HEK293 (cell line): ENCODE results near the gene CETP.

ENCODE experiments used
- CTCF ChIA-PET: fragments of 350-600 bp; formaldehyde crosslinking; extraction: SDS; loops from one replicate; lab custom pipeline; 2021; ENCODE audit warnings: antibody characterized with exemption; lab: Yijun Ruan, JAX
- POLR2A ChIA-PET: fragments of 300-600 bp; formaldehyde crosslinking; extraction: SDS; loops from one replicate; lab custom pipeline; 2020; ENCODE audit warnings: antibody characterized with exemption, inconsistent platforms; lab: Yijun Ruan, JAX
- H3K27ac ChIP-seq: fragments of 200-500 bp; sonication (Bioruptor generic); 2 replicates; pipeline ENCODE4 v1.5.1; 2014; ENCODE audit warnings: low read depth, low read length, control low read depth, inconsistent platforms; ENCODE audit errors: extremely low read depth
- H3K36me3 ChIP-seq, 2 experiments: fragments of 200-500 bp in 1 of 2; sonication (Bioruptor generic) in 1 of 2; 1 replicate in 1 of 2; 2 replicates in 1 of 2; pipeline ENCODE4 v1.5.1; 2014 to 2017; ENCODE audit warnings: inconsistent platforms in 2 of 2, low read length in 2 of 2; ENCODE audit not compliant: control insufficient read depth in 2 of 2, insufficient read depth in 1 of 2
- H3K4me1 ChIP-seq: fragments of 200-500 bp; sonication (Bioruptor generic); 2 replicates; pipeline ENCODE4 v1.5.1; 2014; ENCODE audit warnings: mild to moderate bottlenecking, low read length, inconsistent platforms; ENCODE audit not compliant: control insufficient read depth, insufficient read depth
- H3K4me3 ChIP-seq: 2 replicates; pipeline ENCODE4 v1.5.1; 2011; ENCODE audit warnings: low read depth, mild to moderate bottlenecking, control low read depth, low read length, moderate library complexity
- H3K9me3 ChIP-seq: fragments of 200-500 bp; sonication (Bioruptor generic); 2 replicates; pipeline ENCODE4 v1.5.1; 2014; ENCODE audit warnings: low read depth, low read length, inconsistent platforms; ENCODE audit not compliant: control insufficient read depth, insufficient read depth
- ATF2 ChIP-seq: fragments of 450-650 bp; formaldehyde crosslinking; IDR thresholded peaks from 2 replicates; pipeline ENCODE4 v1.5.1; 2016; ENCODE audit warnings: missing biosample characterization, missing genetic modification characterization, low read depth
- EGR2 ChIP-seq: fragments of 450-650 bp; formaldehyde crosslinking; IDR thresholded peaks from 2 replicates; pipeline ENCODE4 v1.5.1; 2016; ENCODE audit warnings: low read depth, missing biosample characterization, missing genetic modification characterization
- YY2 ChIP-seq: fragments of 450-650 bp; formaldehyde crosslinking; IDR thresholded peaks from 2 replicates; pipeline ENCODE4 v1.5.1; 2016; ENCODE audit warnings: missing biosample characterization, missing genetic modification characterization
- ZBTB48 ChIP-seq: fragments of 450-650 bp; formaldehyde crosslinking; IDR thresholded peaks from 2 replicates; pipeline ENCODE4 v1.5.1; 2016; ENCODE audit warnings: missing biosample characterization, missing genetic modification characterization
- ZBTB7A ChIP-seq: fragments of 450-650 bp; formaldehyde crosslinking; IDR thresholded peaks from 2 replicates; pipeline ENCODE4 v1.5.1; 2016; ENCODE audit warnings: low read depth, missing biosample characterization, missing genetic modification characterization
- ZFHX2 ChIP-seq: fragments of 450-650 bp; formaldehyde crosslinking; conservative IDR thresholded peaks from 2 replicates; pipeline ENCODE4 v1.5.1; 2016; ENCODE audit warnings: missing biosample characterization, missing genetic modification characterization
- ZFP37 ChIP-seq: fragments of 450-650 bp; formaldehyde crosslinking; IDR thresholded peaks from 2 replicates; pipeline ENCODE4 v1.5.1; 2016; ENCODE audit warnings: missing biosample characterization, missing genetic modification characterization
- ZFP41 ChIP-seq: fragments of 450-650 bp; formaldehyde crosslinking; IDR thresholded peaks from 2 replicates; pipeline ENCODE4 v1.5.1; 2016; ENCODE audit warnings: missing biosample characterization, missing genetic modification characterization, borderline replicate concordance
- ZNF140 ChIP-seq: fragments of 450-650 bp; formaldehyde crosslinking; IDR thresholded peaks from 2 replicates; pipeline ENCODE4 v1.5.1; 2016; ENCODE audit warnings: missing biosample characterization, missing genetic modification characterization
- ZNF175 ChIP-seq: fragments of 450-650 bp; formaldehyde crosslinking; IDR thresholded peaks from 2 replicates; pipeline ENCODE4 v1.5.1; 2016; ENCODE audit warnings: missing biosample characterization, missing genetic modification characterization
- ZNF19 ChIP-seq: fragments of 450-650 bp; formaldehyde crosslinking; IDR thresholded peaks from 2 replicates; pipeline ENCODE4; 2016; ENCODE audit warnings: missing biosample characterization, missing genetic modification characterization, low read depth
- ZNF2 ChIP-seq: fragments of 450-650 bp; formaldehyde crosslinking; IDR thresholded peaks from 2 replicates; pipeline ENCODE4 v1.5.1; 2016; ENCODE audit warnings: missing biosample characterization, missing genetic modification characterization
- ZNF302 ChIP-seq: fragments of 450-650 bp; formaldehyde crosslinking; IDR thresholded peaks from 2 replicates; pipeline ENCODE4 v1.5.1; 2016; ENCODE audit warnings: missing biosample characterization, missing genetic modification characterization, low read depth
- ZNF37A ChIP-seq: fragments of 450-650 bp; IDR thresholded peaks from 2 replicates; pipeline ENCODE4 v1.5.1; 2018; ENCODE audit warnings: missing biosample characterization, missing genetic modification characterization
- ZNF549 ChIP-seq: fragments of 450-650 bp; IDR thresholded peaks from 2 replicates; pipeline ENCODE4 v1.5.1; 2018; ENCODE audit warnings: missing biosample characterization, missing genetic modification characterization, mild to moderate bottlenecking, inconsistent platforms, moderate library complexity
- ZNF776 ChIP-seq: fragments of 450-650 bp; formaldehyde crosslinking; IDR thresholded peaks from 2 replicates; pipeline ENCODE4 v1.5.0; 2017; ENCODE audit warnings: missing biosample characterization, missing genetic modification characterization, borderline replicate concordance
- ZNF791 ChIP-seq: fragments of 450-650 bp; formaldehyde crosslinking; IDR thresholded peaks from 2 replicates; pipeline ENCODE4 v1.5.1; 2016; ENCODE audit warnings: missing biosample characterization, missing genetic modification characterization
- TF ChIP-seq, protein P1 (sequence below): fragments of 450-650 bp; formaldehyde crosslinking; IDR thresholded peaks from 2 replicates; pipeline ENCODE4 v1.5.1; 2016; ENCODE audit warnings: missing biosample characterization, missing genetic modification characterization
- TF ChIP-seq, protein P2 (sequence below): sonication (generic); formaldehyde crosslinking; IDR thresholded peaks from 2 replicates; pipeline ENCODE4 v1.8.1; 2022; ENCODE audit warnings: mild to moderate bottlenecking, moderate library complexity, missing genetic modification reagents
- TF ChIP-seq, protein P3 (sequence below): fragments of 450-650 bp; formaldehyde crosslinking; IDR thresholded peaks from 2 replicates; pipeline ENCODE4 v1.5.1; 2017; ENCODE audit warnings: missing biosample characterization, missing genetic modification characterization

Gene CETP

GRCh38 chr16:56964243-56965148 is 2.7 kb downstream of the CETP start (continued):
- TF ChIP-seq, protein P1, sequence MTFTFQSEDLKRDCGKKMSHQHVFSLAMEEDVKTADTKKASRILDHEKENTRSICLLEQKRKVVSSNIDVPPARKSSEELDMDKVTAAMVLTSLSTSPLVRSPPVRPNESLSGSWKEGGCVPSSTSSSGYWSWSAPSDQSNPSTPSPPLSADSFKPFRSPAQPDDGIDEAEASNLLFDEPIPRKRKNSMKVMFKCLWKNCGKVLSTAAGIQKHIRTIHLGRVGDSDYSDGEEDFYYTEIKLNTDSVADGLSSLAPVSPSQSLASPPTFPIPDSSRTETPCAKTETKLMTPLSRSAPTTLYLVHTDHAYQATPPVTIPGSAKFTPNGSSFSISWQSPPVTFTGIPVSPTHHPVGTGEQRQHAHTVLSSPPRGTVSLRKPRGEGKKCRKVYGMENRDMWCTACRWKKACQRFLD (tag by site-specific recombination): no peak
- TF ChIP-seq ZBTB48 (tag by site-specific recombination) (no peak), ZNF776 (tag by site-specific recombination) (no peak), ZNF2 (0 out of 2 replicates have a peak, but pooled peaks have one; percentile 33), ZNF19 (tag by site-specific recombination) (no peak)

GRCh38 chr16:56965149-56966092 is 3.7 kb downstream of the CETP start:
- TF ChIP-seq ATF2 (tag by site-specific recombination) (no peak), ZNF175 (tag by site-specific recombination) (no peak), ZFP37 (tag by site-specific recombination) (no peak), EGR2 (0 out of 2 replicates have a peak, but pooled peaks have one; percentile 27), YY2 (tag by site-specific recombination) (no peak), ZFHX2 (tag by site-specific recombination) (0 out of 2 replicates have a peak, but pooled peaks have one; percentile 17)
- Histone ChIP-seq H3K9me3 (no peaks in the 10 kb centered on the region), H3K4me1 (no peaks in the 10 kb centered on the region), H3K4me3 (no peak overlapping the region), H3K27ac (no peak overlapping the region), H3K36me3 (no peaks in the 10 kb centered on the region)
- ChIA-PET CTCF (interaction anchor here (0.6 to 3.4 kb wide), 30 partner anchors 8 to 1308 kb away, joined by 3 to 24 read pairs (median 4); partner anchors contain the start of gene NLRC5), POLR2A (interaction anchor here (0.8 to 1.1 kb wide), 2 partner anchors 34 to 82 kb away, joined by 3 read pairs; no protein-coding TSS in a partner anchor)

GRCh38 chr16:56966093-56966475 is 4.3 kb downstream of the CETP start:
- H3K36me3 ChIP-seq: no peaks in the 10 kb centered on the region
- no peak overlapping the region for H3K27ac ChIP-seq

GRCh38 chr16:56967733-56968132 is 6.0 kb downstream of the CETP start:
- H3K4me1 ChIP-seq: no peaks in the 10 kb centered on the region
- POLR2A ChIA-PET: interaction anchor here (1.1 kb wide), 1 partner anchor 36 kb away, joined by 3 read pairs; no protein-coding TSS in a partner anchor
- TF ChIP-seq ZNF549 (tag by site-specific recombination) (no peak), ZNF37A (tag by site-specific recombination) (no peak)
- TF ChIP-seq, protein P2, sequence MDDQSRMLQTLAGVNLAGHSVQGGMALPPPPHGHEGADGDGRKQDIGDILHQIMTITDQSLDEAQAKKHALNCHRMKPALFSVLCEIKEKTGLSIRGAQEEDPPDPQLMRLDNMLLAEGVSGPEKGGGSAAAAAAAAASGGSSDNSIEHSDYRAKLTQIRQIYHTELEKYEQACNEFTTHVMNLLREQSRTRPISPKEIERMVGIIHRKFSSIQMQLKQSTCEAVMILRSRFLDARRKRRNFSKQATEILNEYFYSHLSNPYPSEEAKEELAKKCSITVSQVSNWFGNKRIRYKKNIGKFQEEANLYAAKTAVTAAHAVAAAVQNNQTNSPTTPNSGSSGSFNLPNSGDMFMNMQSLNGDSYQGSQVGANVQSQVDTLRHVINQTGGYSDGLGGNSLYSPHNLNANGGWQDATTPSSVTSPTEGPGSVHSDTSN (CRISPR knock-in tag): no peak
- TF ChIP-seq, protein P3, sequence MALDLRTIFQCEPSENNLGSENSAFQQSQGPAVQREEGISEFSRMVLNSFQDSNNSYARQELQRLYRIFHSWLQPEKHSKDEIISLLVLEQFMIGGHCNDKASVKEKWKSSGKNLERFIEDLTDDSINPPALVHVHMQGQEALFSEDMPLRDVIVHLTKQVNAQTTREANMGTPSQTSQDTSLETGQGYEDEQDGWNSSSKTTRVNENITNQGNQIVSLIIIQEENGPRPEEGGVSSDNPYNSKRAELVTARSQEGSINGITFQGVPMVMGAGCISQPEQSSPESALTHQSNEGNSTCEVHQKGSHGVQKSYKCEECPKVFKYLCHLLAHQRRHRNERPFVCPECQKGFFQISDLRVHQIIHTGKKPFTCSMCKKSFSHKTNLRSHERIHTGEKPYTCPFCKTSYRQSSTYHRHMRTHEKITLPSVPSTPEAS (tag by site-specific recombination): no peak
- H3K27ac ChIP-seq: no peak overlapping the region
- no peaks in the 10 kb centered on the region for H3K36me3 ChIP-seq
- no peaks in the 10 kb centered on the region for H3K9me3 ChIP-seq
- CTCF ChIA-PET: interaction anchor here (0.7 to 1.2 kb wide), 3 partner anchors 79 to 181 kb away, joined by 3 to 4 read pairs (median 4); no protein-coding TSS in a partner anchor
- H3K4me3 ChIP-seq: no peak overlapping the region

More at GRCh38 chr16:56966093-56966475, 4.3 kb downstream of the CETP start:
- Histone ChIP-seq H3K9me3 (no peaks in the 10 kb centered on the region), H3K4me3 (no peak overlapping the region), H3K4me1 (no peaks in the 10 kb centered on the region)
- ChIA-PET CTCF (interaction anchor here (0.6 to 3.4 kb wide), 10 partner anchors 9 to 1309 kb away, joined by 3 to 24 read pairs (median 4); partner anchors contain the start of gene NLRC5), POLR2A (no interaction called here)
- no peak for TF ChIP-seq ZNF140 (tag by site-specific recombination)
- TF ChIP-seq ZNF791 (tag by site-specific recombination): no peak
- no peak for TF ChIP-seq ZFP41 (tag by site-specific recombination)
- no peak for TF ChIP-seq ZNF302 (tag by site-specific recombination)
- no peak for TF ChIP-seq ZNF776 (tag by site-specific recombination)
- no peak for TF ChIP-seq ZBTB7A (tag by site-specific recombination)
